GM19395 (cell line): Measurements from ENCODE around the gene HOXB7.
A peak's percentile ranks its signal among the peaks of the same experiment; 100 is the strongest.

Experiments
- ATAC-seq: cut with Tn5 transposase; IDR thresholded peaks from one replicate; pipeline ENCODE4 v1.9.1; 2021; ENCODE audit warnings: mild to moderate bottlenecking, moderate library complexity; ENCODE audit not compliant: unreplicated experiment

Gene HOXB7

GRCh38 chr17:48568499-48569239 is 42.1 kb downstream of the HOXB7 start:
- no peak for ATAC-seq

GRCh38 chr17:48567646-48568354 is 43.0 kb downstream of the HOXB7 start:
- no peak for ATAC-seq

- ATAC-seq = no peak
Measured at GRCh38 chr17:48567209-48567608, 43.6 kb downstream of the HOXB7 start.

GRCh38 chr17:48566717-48567116 is 44.1 kb downstream of the HOXB7 start:
- no peak for ATAC-seq

GRCh38 chr17:48565925-48566710 is 44.7 kb downstream of the HOXB7 start:
- no peak for ATAC-seq

- ATAC-seq = no peak
Measured at GRCh38 chr17:48565022-48565554, 45.7 kb downstream of the HOXB7 start.

GRCh38 chr17:48564188-48565021 is 46.4 kb downstream of the HOXB7 start:
- ATAC-seq = no peak

GRCh38 chr17:48563867-48564187 is 47.0 kb downstream of the HOXB7 start:
- ATAC-seq = no peak

- no peak for ATAC-seq
Measured at GRCh38 chr17:48563385-48563838, 47.4 kb downstream of the HOXB7 start.

GRCh38 chr17:48562934-48563333 is 47.9 kb downstream of the HOXB7 start:
- no peak for ATAC-seq

- peak; percentile 66 for ATAC-seq
Measured at GRCh38 chr17:48561884-48562810, 48.7 kb downstream of the HOXB7 start.

GRCh38 chr17:48559840-48560817 is 50.7 kb downstream of the HOXB7 start:
- no peak for ATAC-seq

GRCh38 chr17:48559122-48559839 is 51.5 kb downstream of the HOXB7 start:
- no peak for ATAC-seq

GRCh38 chr17:48558831-48559121 is 52.0 kb downstream of the HOXB7 start:
- ATAC-seq = no peak

GRCh38 chr17:48558057-48558830 is 52.6 kb downstream of the HOXB7 start:
- no peak for ATAC-seq
